H9 (cell line): ENCODE measurements around the gene FETUB. TPM values are rescaled to one million over a fixed set of nuclear protein-coding genes. Genes with fewer than 3 reads are reported as not detected.

Experiments
- DNase-seq: peaks from one replicate; pipeline ENCODE4 v3.0.0-alpha.2; 2017
- H2AFZ ChIP-seq: one replicate; pipeline ENCODE4 v1.6.1; 2013; ENCODE audit warnings: mild to moderate bottlenecking, low read length, control low read depth, moderate library complexity
- H2AK5ac ChIP-seq: 2 replicates; pipeline ENCODE4 v1.6.1; 2013; ENCODE audit warnings: low read length, control low read depth, mixed read lengths; ENCODE audit not compliant: insufficient read length
- H2BK120ac ChIP-seq: one replicate; pipeline ENCODE4 v1.6.1; 2013; ENCODE audit warnings: low read depth, mild to moderate bottlenecking, low read length, control low read depth, inconsistent platforms; ENCODE audit not compliant: poor library complexity, severe bottlenecking
- H2BK12ac ChIP-seq: 2 replicates; pipeline ENCODE4 v1.6.1; 2013; ENCODE audit warnings: low read length, control low read depth, mixed read lengths, low read depth; ENCODE audit not compliant: insufficient read length
- H2BK15ac ChIP-seq: 2 replicates; pipeline ENCODE4 v1.6.1; 2013; ENCODE audit warnings: low read depth, low read length, control low read depth
- H2BK20ac ChIP-seq: one replicate; pipeline ENCODE4 v1.6.1; 2013; ENCODE audit warnings: low read depth, mild to moderate bottlenecking, low read length, control low read depth, inconsistent platforms; ENCODE audit not compliant: poor library complexity, severe bottlenecking
- H2BK5ac ChIP-seq: 2 replicates; pipeline ENCODE4 v1.6.1; 2013; ENCODE audit warnings: low read length, control low read depth, mixed read lengths; ENCODE audit not compliant: insufficient read length
- H3K14ac ChIP-seq: 2 replicates; pipeline ENCODE4 v1.6.1; 2013; ENCODE audit warnings: low read length, control low read depth; ENCODE audit not compliant: insufficient read depth
- H3K18ac ChIP-seq: 2 replicates; pipeline ENCODE4 v1.6.1; 2013; ENCODE audit warnings: low read depth, mild to moderate bottlenecking, mixed read lengths, low read length, control low read depth; ENCODE audit not compliant: insufficient read length
- H3K23ac ChIP-seq: 2 replicates; pipeline ENCODE4 v1.6.1; 2013; ENCODE audit warnings: low read length, control low read depth, mixed read lengths, low read depth; ENCODE audit not compliant: insufficient read length
- H3K23me2 ChIP-seq: 2 replicates; pipeline ENCODE4 v1.6.1; 2013; ENCODE audit warnings: low read depth, mild to moderate bottlenecking, mixed read lengths, low read length, control low read depth; ENCODE audit not compliant: insufficient read length, poor library complexity, severe bottlenecking
- H3K27ac ChIP-seq: 2 replicates; pipeline ENCODE4 v1.5.1; 2013; ENCODE audit warnings: low read length, control low read depth, mixed read lengths, low read depth; ENCODE audit not compliant: insufficient read length
- H3K27me3 ChIP-seq: 2 replicates; pipeline ENCODE4 v1.6.1; 2013; ENCODE audit warnings: low read length, control low read depth, inconsistent platforms; ENCODE audit not compliant: insufficient read depth
- H3K4ac ChIP-seq: 2 replicates; pipeline ENCODE4 v1.6.1; 2013; ENCODE audit warnings: low read depth, mild to moderate bottlenecking, control low read depth, inconsistent platforms, low read length, moderate library complexity
- H3K4me1 ChIP-seq: 2 replicates; pipeline ENCODE4 v1.6.1; 2013; ENCODE audit warnings: low read length, control low read depth, inconsistent platforms; ENCODE audit not compliant: insufficient read depth
- H3K4me2 ChIP-seq: 2 replicates; pipeline ENCODE4 v1.6.1; 2013; ENCODE audit warnings: low read length, control low read depth, mixed read lengths; ENCODE audit not compliant: insufficient read length, insufficient read depth
- H3K56ac ChIP-seq: 2 replicates; pipeline ENCODE4 v1.6.1; 2013; ENCODE audit warnings: low read depth, mild to moderate bottlenecking, mixed read lengths, low read length, control low read depth; ENCODE audit not compliant: insufficient read length
- H3K79me1 ChIP-seq: 2 replicates; pipeline ENCODE4 v1.6.1; 2013; ENCODE audit warnings: low read depth, mild to moderate bottlenecking, moderate library complexity, low read length, control low read depth, inconsistent platforms; ENCODE audit not compliant: insufficient read depth, poor library complexity, severe bottlenecking
- H3K79me2 ChIP-seq: 2 replicates; pipeline ENCODE4 v1.6.1; 2013; ENCODE audit warnings: low read length, control low read depth, inconsistent platforms; ENCODE audit not compliant: insufficient read depth
- H3K9ac ChIP-seq: 2 replicates; pipeline ENCODE4 v1.6.1; 2013; ENCODE audit warnings: low read length, control low read depth, mixed read lengths; ENCODE audit not compliant: insufficient read length; ENCODE audit errors: extremely low read depth
- H3K9me3 ChIP-seq: one replicate; pipeline ENCODE4 v1.6.1; 2013; ENCODE audit warnings: low read depth, low read length, inconsistent platforms; ENCODE audit not compliant: control insufficient read depth
- H3T11ph ChIP-seq: one replicate; pipeline ENCODE4 v1.6.1; 2013; ENCODE audit warnings: mild to moderate bottlenecking, low read length, control low read depth, inconsistent platforms
- H4K20me1 ChIP-seq: one replicate; pipeline ENCODE4 v1.6.1; 2013; ENCODE audit not compliant: control insufficient read depth, insufficient read length, insufficient read depth
- H4K5ac ChIP-seq: 2 replicates; pipeline ENCODE4 v1.6.1; 2013; ENCODE audit warnings: low read depth, mild to moderate bottlenecking, mixed read lengths, low read length, control low read depth; ENCODE audit not compliant: insufficient read length
- H4K8ac ChIP-seq: replicated peaks from 2 replicates; pipeline ENCODE4 v1.6.1; 2013; ENCODE audit warnings: low read length, control low read depth, mixed read lengths, low read depth; ENCODE audit not compliant: insufficient read length
- H4K91ac ChIP-seq: 2 replicates; pipeline ENCODE4 v1.6.1; 2013; ENCODE audit warnings: low read depth, mild to moderate bottlenecking, moderate library complexity, mixed read lengths, low read length, control low read depth; ENCODE audit not compliant: insufficient read length
- H3K27ac Mint-ChIP-seq, 3 experiments: 2 replicates in 2 of 3; 3 replicates in 1 of 3; pipeline ENCODE4 v1.8.0; 2020 to 2021; ENCODE audit warnings: mixed read lengths in 3 of 3, mild to moderate bottlenecking in 1 of 3, moderate library complexity in 1 of 3
- H3K27me3 Mint-ChIP-seq: 2 replicates; pipeline ENCODE4 v1.8.0; 2021; ENCODE audit warnings: low read depth, mild to moderate bottlenecking, moderate library complexity, mixed read lengths
- H3K36me3 Mint-ChIP-seq, 3 experiments: 2 replicates in 2 of 3; 3 replicates in 1 of 3; pipeline ENCODE4 v1.8.0; 2020 to 2021; ENCODE audit warnings: low read depth in 3 of 3, mixed read lengths in 3 of 3; ENCODE audit not compliant: insufficient read depth in 1 of 3
- H3K4me1 Mint-ChIP-seq, 2 experiments: 2 replicates each; pipeline ENCODE4 v1.8.0; 2020; ENCODE audit warnings: mixed read lengths in 2 of 2
- H3K4me3 Mint-ChIP-seq, 2 experiments: 2 replicates in 1 of 2; 3 replicates in 1 of 2; pipeline ENCODE4 v1.8.0; 2020 to 2021; ENCODE audit warnings: mild to moderate bottlenecking in 2 of 2, mixed read lengths in 2 of 2, moderate library complexity in 1 of 2
- H3K9me3 Mint-ChIP-seq, 2 experiments: 2 replicates in 1 of 2; 3 replicates in 1 of 2; pipeline ENCODE4 v1.8.0; 2020; ENCODE audit warnings: mild to moderate bottlenecking in 2 of 2, mixed read lengths in 2 of 2, moderate library complexity in 1 of 2
- CTCF ChIP-seq: fragments of 200-600 bp; sonication (generic); conservative IDR thresholded peaks from 3 replicates; pipeline ENCODE4 v1.8.0; 2021; ENCODE audit warnings: antibody characterized with exemption, mild to moderate bottlenecking
- WGBS: extraction: QIAGEN DNeasy Blood & Tissue Kit; methylation state at CpG from one replicate; pipeline ENCODE4 v1.1.7; 2013; ENCODE audit warnings: missing lambda C conversion rate, low lambda C conversion rate, mixed read lengths; ENCODE audit not compliant: insufficient read length; ENCODE audit errors: extremely low coverage; 5-methylcytosine and 5-hydroxymethylcytosine counted together
- total RNA-seq: library from RNA; stranded (reverse); gene quantifications from 2 replicates; pipeline ENCODE4 v1.2.1, GENCODE V29; 2021

The FETUB gene
- total RNA-seq, 1 experiment from 2014 or later = not detected

GRCh38 chr3:186646106-186646505, 5.9 kb downstream of the FETUB start:
- Histone ChIP-seq H2BK5ac (no peak overlapping the region), H3K4ac (no peak overlapping the region), H3K27me3 (no peaks in the 10 kb centered on the region), H2BK15ac (no peak overlapping the region), H3K4me1 (peaks cover 7% of the 10 kb centered on the region; the same call in 1 of the 2 replicates), H4K8ac (no peak overlapping the region), H3K9me3 (no peaks in the 10 kb centered on the region), H2BK12ac (no peak overlapping the region), H2AFZ (no peak overlapping the region), H3K18ac (no peak overlapping the region), H3K9ac (no peak overlapping the region), H3K56ac (no peak overlapping the region), H2AK5ac (no peak overlapping the region), H3K79me1 (no peaks in the 10 kb centered on the region), H3K4me2 (no peak overlapping the region), H4K5ac (no peak overlapping the region), H4K91ac (no peak overlapping the region), H3K14ac (no peak overlapping the region), H3K27ac (no peak overlapping the region), H4K20me1 (no peaks in the 10 kb centered on the region), H3T11ph (no peak overlapping the region), H3K23me2 (no peaks in the 10 kb centered on the region), H2BK120ac (no peak overlapping the region), H3K79me2 (no peaks in the 10 kb centered on the region), H3K23ac (no peak overlapping the region), H2BK20ac (no peak overlapping the region)
- Mint-ChIP-seq H3K27me3 (no peaks in the 10 kb centered on the region; the same call in 1 of the 2 replicates), H3K27ac (no peak overlapping the region), H3K4me3 (no peak overlapping the region), H3K36me3 (no peaks in the 10 kb centered on the region), H3K9me3 (no peaks in the 10 kb centered on the region), H3K4me1 (peaks cover 11 to 14% of the 10 kb centered on the region in 2 experiments)
- no CpG with 5 or more reads among the region's 4 CpGs for WGBS
- DNase-seq = no peak
- TF ChIP-seq CTCF = no peak
